SK-N-SH treated with all-trans-retinoic acid at 6 μM for 48 hours (cell line): ENCODE results near the gene THAP3.

ENCODE experiments used
- ATAC-seq: fragments of 200-7000 bp; cut with Tn5 transposase; 3 replicates; pipeline ENCODE4 v1.9.1; 2020; ENCODE audit warnings: mild to moderate bottlenecking, moderate library complexity
- ARNTL ChIP-seq: fragments of 450-650 bp; formaldehyde crosslinking; IDR thresholded peaks from 2 replicates; pipeline ENCODE4 v1.5.0; 2020; ENCODE audit warnings: low read depth, mild to moderate bottlenecking, moderate library complexity, borderline replicate concordance
- BACH2 ChIP-seq: fragments of 250-450 bp; sonication (Bioruptor Pico); IDR thresholded peaks from 2 replicates; pipeline ENCODE4 v1.9.0; 2021; ENCODE audit warnings: mild to moderate bottlenecking, borderline replicate concordance
- CSDC2 ChIP-seq: fragments of 250-450 bp; sonication (Bioruptor Pico); IDR thresholded peaks from 2 replicates; pipeline ENCODE4 v1.5.0; 2020; ENCODE audit warnings: mild to moderate bottlenecking, moderate library complexity
- ESRRG ChIP-seq: fragments of 250-450 bp; sonication (Bioruptor Pico); IDR thresholded peaks from 2 replicates; pipeline ENCODE4 v1.6.1; 2021; ENCODE audit warnings: mild to moderate bottlenecking
- GLIS3 ChIP-seq: fragments of 250-450 bp; sonication (Bioruptor Pico); IDR thresholded peaks from 2 replicates; pipeline ENCODE4 v1.5.0; 2020; ENCODE audit warnings: mild to moderate bottlenecking, moderate library complexity
- ISL1 ChIP-seq: fragments of 250-450 bp; sonication (Bioruptor Pico); IDR thresholded peaks from 2 replicates; pipeline ENCODE4 v2.1.2; 2022; ENCODE audit warnings: mild to moderate bottlenecking, moderate library complexity
- OSR1 ChIP-seq: fragments of 250-450 bp; sonication (Bioruptor Pico); IDR thresholded peaks from 2 replicates; pipeline ENCODE4 v1.8.0; 2022; ENCODE audit warnings: moderate library complexity, mild to moderate bottlenecking, inconsistent platforms
- PPARA ChIP-seq: fragments of 250-450 bp; sonication (Bioruptor Pico); IDR thresholded peaks from 2 replicates; pipeline ENCODE4 v1.5.0; 2020; ENCODE audit warnings: mild to moderate bottlenecking, borderline replicate concordance
- RARB ChIP-seq: fragments of 250-450 bp; sonication (Bioruptor Pico); IDR thresholded peaks from 2 replicates; pipeline ENCODE4 v1.8.0; 2021; ENCODE audit warnings: mild to moderate bottlenecking, moderate library complexity
- SNAI2 ChIP-seq: fragments of 250-450 bp; sonication (Bioruptor Pico); IDR thresholded peaks from 2 replicates; pipeline ENCODE4 v1.5.0; 2020; ENCODE audit warnings: mild to moderate bottlenecking, moderate library complexity
- TCF4 ChIP-seq: fragments of 250-450 bp; sonication (Bioruptor Pico); IDR thresholded peaks from 2 replicates; pipeline ENCODE4 v1.8.0; 2021; ENCODE audit warnings: mild to moderate bottlenecking, moderate library complexity, borderline replicate concordance
- TOX ChIP-seq: fragments of 250-450 bp; sonication (Bioruptor Pico); IDR thresholded peaks from 2 replicates; pipeline ENCODE4 v1.8.0; 2021; ENCODE audit warnings: mild to moderate bottlenecking, moderate library complexity, borderline replicate concordance
- ZFP3 ChIP-seq: fragments of 250-450 bp; sonication (Bioruptor Pico); IDR thresholded peaks from 2 replicates; pipeline ENCODE4 v1.5.0; 2020; ENCODE audit warnings: mild to moderate bottlenecking, moderate library complexity
- ZNF565 ChIP-seq: fragments of 450-650 bp; formaldehyde crosslinking; conservative IDR thresholded peaks from 2 replicates; pipeline ENCODE4 v1.5.0; 2020; ENCODE audit warnings: low read depth, mild to moderate bottlenecking, moderate library complexity
- ZNF70 ChIP-seq: fragments of 450-650 bp; formaldehyde crosslinking; IDR thresholded peaks from 2 replicates; pipeline ENCODE4 v1.5.0; 2020; ENCODE audit warnings: mild to moderate bottlenecking, moderate library complexity
- ZNF8 ChIP-seq: fragments of 450-650 bp; formaldehyde crosslinking; IDR thresholded peaks from 2 replicates; pipeline ENCODE4 v1.5.0; 2020; ENCODE audit warnings: mild to moderate bottlenecking, moderate library complexity
- TF ChIP-seq, protein P1 (sequence below): fragments of 250-450 bp; sonication (Bioruptor Pico); IDR thresholded peaks from 2 replicates; pipeline ENCODE4 v1.5.0; 2020; ENCODE audit warnings: mild to moderate bottlenecking, moderate library complexity
- TF ChIP-seq, protein P2 (sequence below): fragments of 250-450 bp; sonication (Bioruptor Pico); IDR thresholded peaks from 2 replicates; pipeline ENCODE4 v1.5.1; 2021; ENCODE audit warnings: mild to moderate bottlenecking, moderate library complexity
- TF ChIP-seq, protein P3 (sequence below): fragments of 250-450 bp; sonication (Bioruptor Pico); IDR thresholded peaks from 2 replicates; pipeline ENCODE4 v1.5.1; 2020; ENCODE audit warnings: low read depth, mild to moderate bottlenecking, moderate library complexity
- TF ChIP-seq, protein P4 (sequence below): fragments of 250-450 bp; sonication (Bioruptor Pico); IDR thresholded peaks from 2 replicates; pipeline ENCODE4 v1.8.0; 2021; ENCODE audit warnings: low read depth, mild to moderate bottlenecking, moderate library complexity, borderline replicate concordance

Gene THAP3

DNA sequence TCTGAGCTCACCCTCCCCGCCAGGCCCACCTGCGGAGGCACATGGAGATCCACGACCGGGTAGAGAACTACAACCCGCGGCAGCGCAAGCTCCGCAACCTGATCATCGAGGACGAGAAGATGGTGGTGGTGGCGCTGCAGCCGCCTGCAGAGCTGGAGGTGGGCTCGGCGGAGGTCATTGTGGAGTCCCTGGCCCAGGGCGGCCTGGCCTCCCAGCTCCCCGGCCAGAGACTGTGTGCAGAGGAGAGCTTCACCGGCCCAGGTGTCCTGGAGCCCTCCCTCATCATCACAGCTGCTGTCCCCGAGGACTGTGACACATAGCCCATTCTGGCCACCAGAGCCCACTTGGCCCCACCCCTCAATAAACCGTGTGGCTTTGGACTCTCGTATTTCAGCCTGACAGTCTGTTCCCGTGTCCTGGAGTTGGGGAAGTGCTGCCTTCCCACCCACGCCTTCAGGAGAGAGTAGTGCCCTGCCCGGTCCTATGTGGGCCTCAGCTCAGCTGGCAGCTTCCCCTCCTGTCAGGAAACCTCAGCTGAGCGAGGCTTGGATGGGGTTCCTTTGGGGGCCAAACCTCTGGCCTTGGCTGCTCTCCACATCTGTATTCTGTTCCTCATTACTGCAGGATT is 35.7 kb upstream of the THAP3 start (continued):
- TF ChIP-seq, protein P1, sequence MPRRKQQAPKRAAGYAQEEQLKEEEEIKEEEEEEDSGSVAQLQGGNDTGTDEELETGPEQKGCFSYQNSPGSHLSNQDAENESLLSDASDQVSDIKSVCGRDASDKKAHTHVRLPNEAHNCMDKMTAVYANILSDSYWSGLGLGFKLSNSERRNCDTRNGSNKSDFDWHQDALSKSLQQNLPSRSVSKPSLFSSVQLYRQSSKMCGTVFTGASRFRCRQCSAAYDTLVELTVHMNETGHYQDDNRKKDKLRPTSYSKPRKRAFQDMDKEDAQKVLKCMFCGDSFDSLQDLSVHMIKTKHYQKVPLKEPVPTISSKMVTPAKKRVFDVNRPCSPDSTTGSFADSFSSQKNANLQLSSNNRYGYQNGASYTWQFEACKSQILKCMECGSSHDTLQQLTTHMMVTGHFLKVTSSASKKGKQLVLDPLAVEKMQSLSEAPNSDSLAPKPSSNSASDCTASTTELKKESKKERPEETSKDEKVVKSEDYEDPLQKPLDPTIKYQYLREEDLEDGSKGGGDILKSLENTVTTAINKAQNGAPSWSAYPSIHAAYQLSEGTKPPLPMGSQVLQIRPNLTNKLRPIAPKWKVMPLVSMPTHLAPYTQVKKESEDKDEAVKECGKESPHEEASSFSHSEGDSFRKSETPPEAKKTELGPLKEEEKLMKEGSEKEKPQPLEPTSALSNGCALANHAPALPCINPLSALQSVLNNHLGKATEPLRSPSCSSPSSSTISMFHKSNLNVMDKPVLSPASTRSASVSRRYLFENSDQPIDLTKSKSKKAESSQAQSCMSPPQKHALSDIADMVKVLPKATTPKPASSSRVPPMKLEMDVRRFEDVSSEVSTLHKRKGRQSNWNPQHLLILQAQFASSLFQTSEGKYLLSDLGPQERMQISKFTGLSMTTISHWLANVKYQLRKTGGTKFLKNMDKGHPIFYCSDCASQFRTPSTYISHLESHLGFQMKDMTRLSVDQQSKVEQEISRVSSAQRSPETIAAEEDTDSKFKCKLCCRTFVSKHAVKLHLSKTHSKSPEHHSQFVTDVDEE (CRISPR knock-in tag): no peak
- TF ChIP-seq ZFP3: no peak
- TF ChIP-seq, protein P2, sequence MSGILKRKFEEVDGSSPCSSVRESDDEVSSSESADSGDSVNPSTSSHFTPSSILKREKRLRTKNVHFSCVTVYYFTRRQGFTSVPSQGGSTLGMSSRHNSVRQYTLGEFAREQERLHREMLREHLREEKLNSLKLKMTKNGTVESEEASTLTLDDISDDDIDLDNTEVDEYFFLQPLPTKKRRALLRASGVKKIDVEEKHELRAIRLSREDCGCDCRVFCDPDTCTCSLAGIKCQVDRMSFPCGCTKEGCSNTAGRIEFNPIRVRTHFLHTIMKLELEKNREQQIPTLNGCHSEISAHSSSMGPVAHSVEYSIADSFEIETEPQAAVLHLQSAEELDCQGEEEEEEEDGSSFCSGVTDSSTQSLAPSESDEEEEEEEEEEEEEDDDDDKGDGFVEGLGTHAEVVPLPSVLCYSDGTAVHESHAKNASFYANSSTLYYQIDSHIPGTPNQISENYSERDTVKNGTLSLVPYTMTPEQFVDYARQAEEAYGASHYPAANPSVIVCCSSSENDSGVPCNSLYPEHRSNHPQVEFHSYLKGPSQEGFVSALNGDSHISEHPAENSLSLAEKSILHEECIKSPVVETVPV: no peak

DNA sequence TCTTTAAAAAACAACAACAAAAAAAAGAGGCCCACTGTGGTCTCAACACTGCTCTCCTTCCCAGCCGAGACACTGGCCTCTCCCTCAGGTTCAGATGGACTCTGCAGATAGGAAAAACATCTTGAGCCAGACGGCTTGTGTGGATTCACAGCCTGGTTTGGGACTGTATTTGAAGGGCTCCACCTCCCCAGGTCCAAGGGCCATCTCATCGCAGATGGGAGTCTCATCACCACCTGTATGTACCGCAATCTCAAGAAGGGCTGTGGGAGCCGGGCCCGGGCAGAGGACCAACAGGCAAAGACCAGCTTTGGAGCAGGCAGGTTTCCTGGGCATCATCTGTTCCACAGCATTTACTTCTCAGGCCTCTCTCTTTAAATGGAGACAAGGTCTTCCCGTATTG is 34.6 kb upstream of the THAP3 start:
- TF ChIP-seq TCF4 (CRISPR knock-in tag) (no peak), ISL1 (CRISPR knock-in tag) (no peak), ZFP3 (no peak), PPARA (no peak), ZNF8 (no peak), BACH2 (CRISPR knock-in tag) (no peak), ZNF565 (CRISPR knock-in tag) (no peak), TOX (CRISPR knock-in tag) (no peak), CSDC2 (no peak), OSR1 (no peak), GLIS3 (CRISPR knock-in tag) (no peak), RARB (CRISPR knock-in tag) (no peak)
- TF ChIP-seq, protein P3, sequence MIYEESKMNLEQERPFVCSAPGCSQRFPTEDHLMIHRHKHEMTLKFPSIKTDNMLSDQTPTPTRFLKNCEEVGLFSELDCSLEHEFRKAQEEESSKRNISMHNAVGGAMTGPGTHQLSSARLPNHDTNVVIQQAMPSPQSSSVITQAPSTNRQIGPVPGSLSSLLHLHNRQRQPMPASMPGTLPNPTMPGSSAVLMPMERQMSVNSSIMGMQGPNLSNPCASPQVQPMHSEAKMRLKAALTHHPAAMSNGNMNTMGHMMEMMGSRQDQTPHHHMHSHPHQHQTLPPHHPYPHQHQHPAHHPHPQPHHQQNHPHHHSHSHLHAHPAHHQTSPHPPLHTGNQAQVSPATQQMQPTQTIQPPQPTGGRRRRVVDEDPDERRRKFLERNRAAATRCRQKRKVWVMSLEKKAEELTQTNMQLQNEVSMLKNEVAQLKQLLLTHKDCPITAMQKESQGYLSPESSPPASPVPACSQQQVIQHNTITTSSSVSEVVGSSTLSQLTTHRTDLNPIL (CRISPR knock-in tag): no peak
- TF ChIP-seq, protein P1 (CRISPR knock-in tag): no peak
- TF ChIP-seq, protein P2: no peak
- TF ChIP-seq, all 23 proteins: peak for 0

DNA sequence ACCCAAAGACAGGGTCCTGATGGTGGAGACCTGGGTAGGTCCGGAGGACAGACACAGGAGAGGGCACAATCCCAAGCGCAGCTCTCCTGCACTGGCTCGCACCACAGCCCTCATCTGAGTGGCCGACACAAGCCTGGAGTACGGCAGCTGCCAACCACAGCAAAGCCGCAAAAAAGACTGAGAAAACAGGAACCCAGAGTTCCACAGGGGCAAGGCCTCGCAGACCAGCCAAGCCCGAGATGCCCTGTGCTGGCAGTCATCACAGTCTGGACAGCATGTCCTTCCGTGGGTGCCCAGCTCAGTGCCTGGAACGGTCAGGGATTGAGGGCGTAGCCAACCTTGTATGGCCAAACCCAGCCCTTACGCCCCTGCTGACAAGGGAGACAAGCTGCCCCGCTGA is 33.4 kb upstream of the THAP3 start:
- ATAC-seq: no peak
- TF ChIP-seq ARNTL: no peak
- no peak for TF ChIP-seq CSDC2
- no peak for TF ChIP-seq ZNF565 (CRISPR knock-in tag)
- TF ChIP-seq TOX (CRISPR knock-in tag): no peak
- TF ChIP-seq GLIS3 (CRISPR knock-in tag): no peak
- TF ChIP-seq, protein P4, sequence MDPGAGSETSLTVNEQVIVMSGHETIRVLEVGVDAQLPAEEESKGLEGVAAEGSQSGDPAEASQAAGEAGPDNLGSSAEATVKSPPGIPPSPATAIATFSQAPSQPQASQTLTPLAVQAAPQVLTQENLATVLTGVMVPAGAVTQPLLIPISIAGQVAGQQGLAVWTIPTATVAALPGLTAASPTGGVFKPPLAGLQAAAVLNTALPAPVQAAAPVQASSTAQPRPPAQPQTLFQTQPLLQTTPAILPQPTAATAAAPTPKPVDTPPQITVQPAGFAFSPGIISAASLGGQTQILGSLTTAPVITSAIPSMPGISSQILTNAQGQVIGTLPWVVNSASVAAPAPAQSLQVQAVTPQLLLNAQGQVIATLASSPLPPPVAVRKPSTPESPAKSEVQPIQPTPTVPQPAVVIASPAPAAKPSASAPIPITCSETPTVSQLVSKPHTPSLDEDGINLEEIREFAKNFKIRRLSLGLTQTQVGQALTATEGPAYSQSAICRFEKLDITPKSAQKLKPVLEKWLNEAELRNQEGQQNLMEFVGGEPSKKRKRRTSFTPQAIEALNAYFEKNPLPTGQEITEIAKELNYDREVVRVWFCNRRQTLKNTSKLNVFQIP (CRISPR knock-in tag): no peak
- TF ChIP-seq OSR1: no peak
- TF ChIP-seq, protein P1 (CRISPR knock-in tag): no peak
- TF ChIP-seq, protein P3 (CRISPR knock-in tag): no peak
- TF ChIP-seq PPARA: no peak
- no peak for TF ChIP-seq BACH2 (CRISPR knock-in tag)
- TF ChIP-seq RARB (CRISPR knock-in tag): no peak
- TF ChIP-seq ESRRG (CRISPR knock-in tag): no peak
- no peak for TF ChIP-seq SNAI2 (CRISPR knock-in tag)
- no peak for TF ChIP-seq TCF4 (CRISPR knock-in tag)
- TF ChIP-seq ISL1 (CRISPR knock-in tag): no peak
- no peak for TF ChIP-seq ZNF70

More for the DNA sequence above, 34.6 kb upstream of the THAP3 start:
- ATAC-seq: no peak
